ENCODE measurements around the gene IGFBP6. TPM values are rescaled to one million over a fixed set of nuclear protein-coding genes. Genes with fewer than 3 reads are reported as not detected.

Gene IGFBP6
- polyA plus RNA-seq, 2 of the 4 experiments (the other 2 are of a cell fraction): 49.1 to 128 TPM

DNA sequence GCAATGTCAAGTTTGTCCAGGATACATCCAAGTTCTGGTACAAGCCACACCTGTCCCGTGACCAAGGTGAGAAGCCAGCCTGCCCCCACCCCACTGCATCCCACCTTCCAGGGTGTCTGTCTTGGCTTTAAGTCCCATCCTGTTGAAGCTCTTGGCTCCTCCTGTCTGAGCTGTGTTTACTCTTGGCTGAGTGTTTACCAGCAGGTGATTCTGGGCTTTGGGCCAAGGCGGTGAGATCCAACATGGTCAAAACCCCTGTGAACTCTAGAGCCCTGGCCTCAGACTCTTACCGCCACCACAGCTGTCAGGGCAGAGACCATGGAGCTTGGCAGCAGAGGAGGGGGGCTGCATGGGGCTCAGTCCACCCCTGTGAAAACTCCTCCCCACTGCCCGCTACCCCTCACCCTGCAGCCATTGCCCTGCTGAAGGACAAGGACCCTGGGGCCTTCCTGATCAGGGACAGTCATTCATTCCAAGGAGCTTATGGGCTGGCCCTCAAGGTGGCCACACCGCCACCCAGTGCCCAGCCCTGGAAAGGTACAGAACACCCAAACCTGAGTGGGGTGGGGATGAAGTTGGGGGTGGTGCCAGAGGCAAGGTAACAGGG, 36.0 kb upstream of the IGFBP6 start (continued):
- TF ChIP-seq, protein P1, sequence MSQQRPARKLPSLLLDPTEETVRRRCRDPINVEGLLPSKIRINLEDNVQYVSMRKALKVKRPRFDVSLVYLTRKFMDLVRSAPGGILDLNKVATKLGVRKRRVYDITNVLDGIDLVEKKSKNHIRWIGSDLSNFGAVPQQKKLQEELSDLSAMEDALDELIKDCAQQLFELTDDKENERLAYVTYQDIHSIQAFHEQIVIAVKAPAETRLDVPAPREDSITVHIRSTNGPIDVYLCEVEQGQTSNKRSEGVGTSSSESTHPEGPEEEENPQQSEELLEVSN (IDR thresholded peaks at IDR 0.05; ENCODE audit: borderline replicate concordance, low read depth): no peak
- no peak for TF ChIP-seq NR3C1 (IDR thresholded peaks at IDR 0.05)
- no peak for TF ChIP-seq FOSB (CRISPR knock-in tag; IDR thresholded peaks at IDR 0.05)
- no peak for TF ChIP-seq CHD2 (IDR thresholded peaks at IDR 0.05; ENCODE audit: low read length, partially characterized antibody)
- TF ChIP-seq, protein P2, sequence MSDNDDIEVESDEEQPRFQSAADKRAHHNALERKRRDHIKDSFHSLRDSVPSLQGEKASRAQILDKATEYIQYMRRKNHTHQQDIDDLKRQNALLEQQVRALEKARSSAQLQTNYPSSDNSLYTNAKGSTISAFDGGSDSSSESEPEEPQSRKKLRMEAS (IDR thresholded peaks at IDR 0.05): 0 out of 2 replicates have a peak, but pooled peaks have one; percentile 22
- TF ChIP-seq MAZ (IDR thresholded peaks at IDR 0.05; ENCODE audit: borderline replicate concordance, low read depth, low read length): no peak
- no peak for TF ChIP-seq HOXA7 (CRISPR knock-in tag; IDR thresholded peaks at IDR 0.05)
- TF ChIP-seq RCOR1 (IDR thresholded peaks at IDR 0.05; ENCODE audit: low read depth, low read length): no peak
- no peak for TF ChIP-seq ZSCAN20 (CRISPR knock-in tag; IDR thresholded peaks at IDR 0.05)
- TF ChIP-seq, protein P3, sequence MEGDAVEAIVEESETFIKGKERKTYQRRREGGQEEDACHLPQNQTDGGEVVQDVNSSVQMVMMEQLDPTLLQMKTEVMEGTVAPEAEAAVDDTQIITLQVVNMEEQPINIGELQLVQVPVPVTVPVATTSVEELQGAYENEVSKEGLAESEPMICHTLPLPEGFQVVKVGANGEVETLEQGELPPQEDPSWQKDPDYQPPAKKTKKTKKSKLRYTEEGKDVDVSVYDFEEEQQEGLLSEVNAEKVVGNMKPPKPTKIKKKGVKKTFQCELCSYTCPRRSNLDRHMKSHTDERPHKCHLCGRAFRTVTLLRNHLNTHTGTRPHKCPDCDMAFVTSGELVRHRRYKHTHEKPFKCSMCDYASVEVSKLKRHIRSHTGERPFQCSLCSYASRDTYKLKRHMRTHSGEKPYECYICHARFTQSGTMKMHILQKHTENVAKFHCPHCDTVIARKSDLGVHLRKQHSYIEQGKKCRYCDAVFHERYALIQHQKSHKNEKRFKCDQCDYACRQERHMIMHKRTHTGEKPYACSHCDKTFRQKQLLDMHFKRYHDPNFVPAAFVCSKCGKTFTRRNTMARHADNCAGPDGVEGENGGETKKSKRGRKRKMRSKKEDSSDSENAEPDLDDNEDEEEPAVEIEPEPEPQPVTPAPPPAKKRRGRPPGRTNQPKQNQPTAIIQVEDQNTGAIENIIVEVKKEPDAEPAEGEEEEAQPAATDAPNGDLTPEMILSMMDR (IDR thresholded peaks at IDR 0.05): peak; percentile 44
- peak; percentile 52 for TF ChIP-seq SMC3 (IDR thresholded peaks at IDR 0.05)
- no peak for TF ChIP-seq HOXB5 (CRISPR knock-in tag; IDR thresholded peaks at IDR 0.05)
- TF ChIP-seq, protein P4, sequence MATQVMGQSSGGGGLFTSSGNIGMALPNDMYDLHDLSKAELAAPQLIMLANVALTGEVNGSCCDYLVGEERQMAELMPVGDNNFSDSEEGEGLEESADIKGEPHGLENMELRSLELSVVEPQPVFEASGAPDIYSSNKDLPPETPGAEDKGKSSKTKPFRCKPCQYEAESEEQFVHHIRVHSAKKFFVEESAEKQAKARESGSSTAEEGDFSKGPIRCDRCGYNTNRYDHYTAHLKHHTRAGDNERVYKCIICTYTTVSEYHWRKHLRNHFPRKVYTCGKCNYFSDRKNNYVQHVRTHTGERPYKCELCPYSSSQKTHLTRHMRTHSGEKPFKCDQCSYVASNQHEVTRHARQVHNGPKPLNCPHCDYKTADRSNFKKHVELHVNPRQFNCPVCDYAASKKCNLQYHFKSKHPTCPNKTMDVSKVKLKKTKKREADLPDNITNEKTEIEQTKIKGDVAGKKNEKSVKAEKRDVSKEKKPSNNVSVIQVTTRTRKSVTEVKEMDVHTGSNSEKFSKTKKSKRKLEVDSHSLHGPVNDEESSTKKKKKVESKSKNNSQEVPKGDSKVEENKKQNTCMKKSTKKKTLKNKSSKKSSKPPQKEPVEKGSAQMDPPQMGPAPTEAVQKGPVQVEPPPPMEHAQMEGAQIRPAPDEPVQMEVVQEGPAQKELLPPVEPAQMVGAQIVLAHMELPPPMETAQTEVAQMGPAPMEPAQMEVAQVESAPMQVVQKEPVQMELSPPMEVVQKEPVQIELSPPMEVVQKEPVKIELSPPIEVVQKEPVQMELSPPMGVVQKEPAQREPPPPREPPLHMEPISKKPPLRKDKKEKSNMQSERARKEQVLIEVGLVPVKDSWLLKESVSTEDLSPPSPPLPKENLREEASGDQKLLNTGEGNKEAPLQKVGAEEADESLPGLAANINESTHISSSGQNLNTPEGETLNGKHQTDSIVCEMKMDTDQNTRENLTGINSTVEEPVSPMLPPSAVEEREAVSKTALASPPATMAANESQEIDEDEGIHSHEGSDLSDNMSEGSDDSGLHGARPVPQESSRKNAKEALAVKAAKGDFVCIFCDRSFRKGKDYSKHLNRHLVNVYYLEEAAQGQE (IDR thresholded peaks at IDR 0.05): no peak
- TF ChIP-seq HEYL (CRISPR knock-in tag; IDR thresholded peaks at IDR 0.05): no peak
- TF ChIP-seq HDAC2 (IDR thresholded peaks at IDR 0.05): no peak
- no peak for TF ChIP-seq FOSL2 (IDR thresholded peaks at IDR 0.05)
- TF ChIP-seq FOSL2 (CRISPR knock-in tag; IDR thresholded peaks at IDR 0.05): no peak
- TF ChIP-seq RAD21 (conservative IDR thresholded peaks at IDR 0.05 in 1 of 2, IDR thresholded peaks at IDR 0.05 in 1 of 2): peak; percentile 55 to 56

DNA sequence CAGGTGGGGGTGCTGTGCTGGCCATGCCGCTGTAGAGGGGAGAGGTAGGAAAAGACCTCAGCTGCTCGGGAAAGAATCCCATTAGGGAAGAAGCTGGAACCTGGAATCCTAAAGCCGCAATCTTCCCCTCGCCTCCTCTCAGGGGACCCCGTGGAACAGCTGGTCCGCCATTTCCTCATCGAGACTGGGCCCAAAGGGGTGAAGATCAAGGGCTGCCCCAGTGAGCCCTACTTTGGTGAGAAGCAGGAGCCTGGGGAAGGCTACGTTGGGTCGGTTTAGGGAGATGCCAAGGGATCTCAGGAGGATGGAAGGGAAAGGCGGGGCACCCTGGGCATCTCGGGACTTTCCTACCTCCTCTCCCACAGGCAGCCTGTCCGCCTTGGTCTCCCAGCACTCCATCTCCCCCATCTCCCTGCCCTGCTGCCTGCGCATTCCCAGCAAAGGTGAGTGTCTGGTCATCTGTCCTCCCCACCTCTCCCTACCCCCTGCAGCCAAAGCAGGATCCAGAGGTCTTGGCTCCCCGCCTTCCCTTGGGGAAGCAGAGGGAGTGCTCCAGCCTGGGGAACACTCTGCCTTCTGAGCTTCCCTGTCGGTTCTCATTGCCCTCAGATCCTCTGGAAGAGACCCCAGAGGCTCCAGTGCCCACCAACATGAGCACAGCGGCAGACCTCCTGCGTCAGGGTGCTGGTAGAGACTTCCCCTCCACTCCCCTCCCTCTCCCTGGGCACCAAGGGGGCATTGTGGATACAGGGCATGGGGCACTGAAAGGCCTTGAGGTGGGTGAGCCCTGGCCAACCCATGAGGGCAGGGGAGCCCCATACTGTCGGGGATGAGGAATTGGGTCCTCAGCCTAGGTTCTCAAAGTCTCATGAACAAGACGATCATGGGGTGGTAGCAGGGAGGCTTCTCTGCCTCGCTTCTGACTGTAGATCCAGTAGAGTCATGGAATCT, 35.2 kb upstream of the IGFBP6 start:
- FAIRE-seq (no peak), DNase-seq (ENCODE audit: low read depth in 1 of 2, low spot score in 1 of 2) (no peak), ATAC-seq (peak in 1 of 2 experiments; percentile 4; a peak in 2 of 6 replicates)
- H3K4me3 ChIP-seq: no peak overlapping the region
- TF ChIP-seq CEBPB (IDR thresholded peaks at IDR 0.05) (no peak), JUN (IDR thresholded peaks at IDR 0.05) (0 out of 5 replicates have a peak, but pooled peaks of 1 of the 2 experiments have one; percentile 25), RCOR1 (IDR thresholded peaks at IDR 0.05; ENCODE audit: low read depth, low read length) (no peak), KDM1A (IDR thresholded peaks at IDR 0.05; ENCODE audit: low read depth) (no peak)
- TF ChIP-seq, protein P3 (IDR thresholded peaks at IDR 0.05): peak; percentile 7; the same call in 1 of the 3 replicates
- POLR2A ChIA-PET: interaction anchor here (0.6 to 2.9 kb wide), 7 partner anchors 8 to 36 kb away, joined by 3 to 11 read pairs (median 6); partner anchors contain the start of genes IGFBP6 and SPRYD3
- H3K9me3 ChIP-seq: no peaks in the 10 kb centered on the region
- CTCF ChIA-PET: interaction anchor here (1.0 to 45.5 kb wide), 13 partner anchors 12 to 182 kb away, joined by 3 to 1424 read pairs (median 5); partner anchors contain the start of genes IGFBP6, SOAT2, SPRYD3 and TNS2
- 78% methylated on average over 20 of the region's 20 CpGs for WGBS (ENCODE audit: missing lambda C conversion rate)
- H3K4me1 ChIP-seq: peaks cover 43% of the 10 kb centered on the region
- H3K27ac ChIP-seq: peak overlapping the region in 1 of 2 experiments; percentile 66; a peak in 3 of 6 replicates
- H3K4me2 ChIP-seq: peak overlapping the region; percentile 56

All from A549 (cell line).